Measurements from ENCODE around the gene ZBTB7C.

The ZBTB7C gene

DNA sequence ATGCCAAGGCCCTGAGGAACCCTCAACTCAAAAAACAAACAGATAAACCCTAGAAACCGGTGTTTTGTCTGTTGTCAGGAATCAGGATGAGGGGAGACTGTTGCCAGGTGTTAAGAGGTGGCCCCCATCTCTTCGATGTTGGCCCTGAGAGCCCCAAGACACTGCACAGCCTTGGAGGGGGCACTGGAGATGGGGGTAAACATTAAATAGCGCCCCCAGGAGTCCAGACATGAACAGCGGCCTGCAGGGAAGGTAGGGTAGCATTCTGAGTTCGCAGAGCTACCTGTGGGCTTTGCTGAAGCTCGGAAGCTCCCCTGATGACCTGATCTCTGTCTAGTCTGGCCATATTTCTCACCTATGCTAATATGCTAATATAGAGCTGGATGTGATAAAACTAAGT is 381.1 kb downstream of the ZBTB7C start:
- H3K4me1 ChIP-seq (ENCODE audit: control insufficient read depth, insufficient read depth, low read length): peaks cover 25% of the 10 kb centered on the region
- no peak overlapping the region for H3K4me3 ChIP-seq (ENCODE audit: low read depth, low read length)
- no peak overlapping the region for H3K27ac ChIP-seq (ENCODE audit: low read depth, low read length)
- no peak overlapping the region for H3K9ac ChIP-seq (ENCODE audit: low read length)
- no peaks in the 10 kb centered on the region for H3K9me3 ChIP-seq (ENCODE audit: control insufficient read depth, insufficient read depth, low read depth, low read length)
- H3K36me3 ChIP-seq (ENCODE audit: control insufficient read depth, insufficient read depth, low read length): no peaks in the 10 kb centered on the region
- no peaks in the 10 kb centered on the region for H3K27me3 ChIP-seq (ENCODE audit: control insufficient read depth, insufficient read depth, low read length)

DNA sequence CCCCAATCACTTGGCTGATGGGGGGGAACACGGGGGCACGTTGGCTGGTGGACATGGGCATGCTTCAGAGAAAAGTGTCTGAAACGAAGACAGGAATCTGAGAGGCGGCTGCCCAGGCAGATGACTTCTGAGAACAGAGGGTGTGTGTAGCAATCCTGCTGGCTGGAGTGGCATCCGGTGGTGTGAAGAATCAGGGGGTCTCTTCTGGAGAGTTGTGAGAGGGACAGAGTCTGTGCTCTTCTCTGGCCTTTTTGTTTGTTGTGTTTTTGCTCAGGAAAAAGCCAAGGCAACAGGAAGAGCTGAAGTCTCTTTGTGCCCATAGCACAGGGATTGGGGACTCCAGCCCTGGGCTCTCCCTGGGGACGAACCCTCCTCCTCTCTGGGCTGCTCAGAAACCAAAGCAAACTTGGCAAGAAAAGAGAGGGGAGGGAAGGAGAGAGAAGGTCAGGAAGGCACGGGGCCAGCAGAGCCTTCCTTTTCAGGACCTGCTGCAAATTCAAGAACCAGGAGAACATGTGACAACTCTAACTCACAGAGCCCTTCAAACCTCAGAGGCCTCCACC is 381.7 kb downstream of the ZBTB7C start:
- Histone ChIP-seq H3K9ac (ENCODE audit: low read length) (no peak overlapping the region), H3K9me3 (ENCODE audit: control insufficient read depth, insufficient read depth, low read depth, low read length) (no peaks in the 10 kb centered on the region), H3K27ac (ENCODE audit: low read depth, low read length) (no peak overlapping the region), H3K27me3 (ENCODE audit: control insufficient read depth, insufficient read depth, low read length) (no peaks in the 10 kb centered on the region), H3K36me3 (ENCODE audit: control insufficient read depth, insufficient read depth, low read length) (no peaks in the 10 kb centered on the region), H3K4me1 (ENCODE audit: control insufficient read depth, insufficient read depth, low read length) (peaks cover 30% of the 10 kb centered on the region), H3K4me3 (ENCODE audit: low read depth, low read length) (no peak overlapping the region)

GRCh38 chr18:48026216-48026615 is 383.0 kb downstream of the ZBTB7C start:
- no peak overlapping the region for H3K4me3 ChIP-seq (ENCODE audit: low read depth, low read length)
- no peaks in the 10 kb centered on the region for H3K27me3 ChIP-seq (ENCODE audit: control insufficient read depth, insufficient read depth, low read length)
- H3K9me3 ChIP-seq (ENCODE audit: control insufficient read depth, insufficient read depth, low read depth, low read length): no peaks in the 10 kb centered on the region
- peaks cover 33% of the 10 kb centered on the region for H3K4me1 ChIP-seq (ENCODE audit: control insufficient read depth, insufficient read depth, low read length)
- H3K9ac ChIP-seq (ENCODE audit: low read length): no peak overlapping the region
- H3K36me3 ChIP-seq (ENCODE audit: control insufficient read depth, insufficient read depth, low read length): no peaks in the 10 kb centered on the region
- no peak overlapping the region for H3K27ac ChIP-seq (ENCODE audit: low read depth, low read length)

GRCh38 chr18:48024881-48025660 is 384.1 kb downstream of the ZBTB7C start:
- no peaks in the 10 kb centered on the region for H3K27me3 ChIP-seq (ENCODE audit: control insufficient read depth, insufficient read depth, low read length)
- H3K4me1 ChIP-seq (ENCODE audit: control insufficient read depth, insufficient read depth, low read length): peaks cover 36% of the 10 kb centered on the region
- no peak overlapping the region for H3K27ac ChIP-seq (ENCODE audit: low read depth, low read length)

GRCh38 chr18:48024009-48024512 is 385.1 kb downstream of the ZBTB7C start:
- Histone ChIP-seq H3K36me3 (ENCODE audit: control insufficient read depth, insufficient read depth, low read length) (no peaks in the 10 kb centered on the region), H3K4me3 (ENCODE audit: low read depth, low read length) (no peak overlapping the region), H3K27ac (ENCODE audit: low read depth, low read length) (no peak overlapping the region), H3K9ac (ENCODE audit: low read length) (no peak overlapping the region), H3K27me3 (ENCODE audit: control insufficient read depth, insufficient read depth, low read length) (no peaks in the 10 kb centered on the region), H3K4me1 (ENCODE audit: control insufficient read depth, insufficient read depth, low read length) (peaks cover 36% of the 10 kb centered on the region), H3K9me3 (ENCODE audit: control insufficient read depth, insufficient read depth, low read depth, low read length) (no peaks in the 10 kb centered on the region)

More at GRCh38 chr18:48024881-48025660, 384.1 kb downstream of the ZBTB7C start:
- H3K36me3 ChIP-seq (ENCODE audit: control insufficient read depth, insufficient read depth, low read length): no peaks in the 10 kb centered on the region
- H3K9ac ChIP-seq (ENCODE audit: low read length): no peak overlapping the region
- no peak overlapping the region for H3K4me3 ChIP-seq (ENCODE audit: low read depth, low read length)
- no peaks in the 10 kb centered on the region for H3K9me3 ChIP-seq (ENCODE audit: control insufficient read depth, insufficient read depth, low read depth, low read length)

DNA sequence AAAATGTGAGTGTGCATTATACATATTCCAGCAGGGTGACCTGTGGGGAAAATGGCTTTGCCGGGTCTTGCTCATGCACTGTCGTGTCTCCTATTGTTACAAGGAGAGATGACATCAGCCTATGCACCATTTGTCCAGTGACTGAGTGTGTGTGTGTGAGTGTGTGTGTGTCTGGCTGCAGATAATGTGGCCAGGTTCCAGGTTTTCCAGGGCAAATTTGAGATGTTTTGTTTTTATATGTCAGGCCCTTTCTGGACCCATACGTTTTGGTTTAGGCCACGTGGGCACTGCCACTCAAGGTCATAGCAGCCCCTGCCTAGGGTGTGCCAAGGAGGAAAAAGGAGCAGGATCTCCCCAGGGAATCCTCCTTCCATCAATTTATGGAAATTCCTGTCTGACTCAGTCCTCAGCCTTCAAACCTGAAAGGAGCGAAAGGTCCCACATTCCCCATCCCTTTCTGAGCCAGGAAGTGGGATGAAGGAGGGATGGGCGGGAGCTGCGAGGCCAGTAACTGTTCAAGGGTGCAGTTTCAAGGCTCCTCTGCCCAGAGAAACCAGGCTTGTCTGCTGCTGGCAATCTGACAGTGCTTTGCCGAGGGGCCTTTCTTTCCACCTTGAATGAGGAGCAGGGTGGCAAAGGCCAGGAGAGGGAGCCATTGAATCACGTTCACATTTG is 385.7 kb downstream of the ZBTB7C start:
- H3K27me3 ChIP-seq (ENCODE audit: control insufficient read depth, insufficient read depth, low read length): no peaks in the 10 kb centered on the region
- H3K9ac ChIP-seq (ENCODE audit: low read length): no peak overlapping the region
- H3K4me3 ChIP-seq (ENCODE audit: low read depth, low read length): no peak overlapping the region
- no peaks in the 10 kb centered on the region for H3K9me3 ChIP-seq (ENCODE audit: control insufficient read depth, insufficient read depth, low read depth, low read length)
- H3K36me3 ChIP-seq (ENCODE audit: control insufficient read depth, insufficient read depth, low read length): no peaks in the 10 kb centered on the region
- peaks cover 36% of the 10 kb centered on the region for H3K4me1 ChIP-seq (ENCODE audit: control insufficient read depth, insufficient read depth, low read length)
- H3K27ac ChIP-seq (ENCODE audit: low read depth, low read length): no peak overlapping the region

DNA sequence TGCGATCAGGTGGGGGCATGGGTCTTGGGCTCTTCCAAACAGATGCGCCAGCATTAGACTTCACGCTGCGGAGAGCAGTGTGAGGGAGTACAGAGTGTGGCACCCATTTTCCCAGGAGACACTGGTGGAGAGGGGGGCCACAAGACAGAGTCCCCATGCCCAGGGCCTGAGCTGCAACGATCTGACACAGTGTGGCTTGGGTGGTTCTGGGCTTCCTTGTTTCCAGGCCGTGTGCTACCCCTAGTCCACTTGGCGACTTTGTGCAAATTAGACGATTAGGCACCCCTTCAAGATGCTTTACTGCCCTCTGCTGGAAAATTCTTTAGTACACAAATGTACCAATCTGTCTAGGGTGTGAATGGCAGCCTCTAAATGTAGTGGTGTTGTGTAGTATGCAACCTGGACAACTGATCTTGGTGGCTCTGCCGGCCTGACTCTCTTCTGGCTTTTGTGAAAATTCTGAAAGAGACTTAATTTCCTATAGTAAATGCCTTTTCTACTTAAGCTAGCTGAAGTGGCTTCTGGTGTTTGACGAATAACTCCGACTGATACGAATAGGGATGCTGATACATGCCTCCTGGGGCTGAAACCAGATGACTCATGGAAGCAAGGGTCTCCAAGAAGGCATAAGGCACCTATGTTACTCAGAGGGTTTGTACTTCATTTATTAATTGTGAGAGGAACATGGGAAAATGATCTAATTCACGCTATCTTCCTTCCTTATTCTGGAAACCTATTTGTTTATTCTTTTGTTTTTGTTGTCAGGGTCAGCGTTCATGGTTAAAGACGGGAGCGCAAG is 386.5 kb downstream of the ZBTB7C start:
- H3K36me3 ChIP-seq (ENCODE audit: control insufficient read depth, insufficient read depth, low read length): no peaks in the 10 kb centered on the region
- no peak overlapping the region for H3K27ac ChIP-seq (ENCODE audit: low read depth, low read length)
- H3K9me3 ChIP-seq (ENCODE audit: control insufficient read depth, insufficient read depth, low read depth, low read length): no peaks in the 10 kb centered on the region
- no peak overlapping the region for H3K4me3 ChIP-seq (ENCODE audit: low read depth, low read length)
- no peak overlapping the region for H3K9ac ChIP-seq (ENCODE audit: low read length)
- H3K4me1 ChIP-seq (ENCODE audit: control insufficient read depth, insufficient read depth, low read length): peaks cover 33% of the 10 kb centered on the region
- H3K27me3 ChIP-seq (ENCODE audit: control insufficient read depth, insufficient read depth, low read length): no peaks in the 10 kb centered on the region

DNA sequence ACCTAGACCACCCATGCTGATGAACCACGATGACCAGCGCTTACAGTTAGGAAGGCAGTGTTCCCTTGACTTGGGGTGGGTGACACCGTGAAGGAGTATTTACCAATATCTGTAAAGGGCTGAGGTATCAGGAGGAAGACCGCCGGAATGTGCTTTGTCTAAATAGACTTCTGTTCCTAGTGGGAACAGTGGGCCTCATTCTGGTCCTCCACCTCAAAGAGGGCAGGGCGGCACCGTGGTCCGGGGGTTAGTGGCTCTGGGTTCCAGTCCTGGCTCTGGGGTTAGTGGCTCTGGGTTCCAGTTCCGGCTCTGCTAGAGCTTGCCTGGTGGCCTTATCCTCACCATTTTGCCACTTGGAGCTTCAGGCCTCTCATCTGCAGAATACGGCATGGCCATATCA is 387.2 kb downstream of the ZBTB7C start:
- Histone ChIP-seq H3K36me3 (ENCODE audit: control insufficient read depth, insufficient read depth, low read length) (no peaks in the 10 kb centered on the region), H3K4me3 (ENCODE audit: low read depth, low read length) (no peak overlapping the region), H3K4me1 (ENCODE audit: control insufficient read depth, insufficient read depth, low read length) (peaks cover 26% of the 10 kb centered on the region), H3K27me3 (ENCODE audit: control insufficient read depth, insufficient read depth, low read length) (no peaks in the 10 kb centered on the region), H3K27ac (ENCODE audit: low read depth, low read length) (no peak overlapping the region), H3K9me3 (ENCODE audit: control insufficient read depth, insufficient read depth, low read depth, low read length) (no peaks in the 10 kb centered on the region), H3K9ac (ENCODE audit: low read length) (no peak overlapping the region)

DNA sequence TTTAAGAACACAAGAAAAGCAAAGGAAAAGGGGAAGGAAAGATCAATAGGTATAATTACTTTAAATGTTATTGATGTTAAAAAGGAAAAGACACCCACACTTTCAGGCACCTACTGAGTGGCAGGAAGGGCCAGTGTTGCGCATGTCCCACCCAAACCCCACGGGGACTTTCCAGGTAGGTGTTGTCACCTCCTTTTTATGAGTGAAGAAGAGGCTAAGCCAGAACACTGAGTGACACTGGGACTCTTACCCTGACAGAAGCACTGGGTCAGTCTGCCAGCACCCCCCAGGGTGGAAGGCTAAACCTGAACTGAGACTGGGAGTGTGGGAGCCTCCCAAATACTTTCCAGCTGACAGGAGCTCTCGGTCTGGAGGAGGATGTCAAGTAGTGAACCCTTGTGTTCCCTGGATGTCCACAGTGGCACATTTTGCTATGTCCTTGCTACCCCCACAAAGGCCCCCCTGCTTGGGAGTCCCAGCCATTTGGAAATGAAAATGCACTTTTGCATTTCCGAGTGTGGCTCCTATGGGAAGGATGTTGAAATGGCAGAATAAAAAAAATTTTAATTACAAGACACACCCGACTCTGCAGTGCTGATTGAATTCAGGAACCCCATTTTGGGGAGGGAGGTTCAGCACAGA is 387.8 kb downstream of the ZBTB7C start:
- no peak overlapping the region for H3K4me3 ChIP-seq (ENCODE audit: low read depth, low read length)
- no peak overlapping the region for H3K27ac ChIP-seq (ENCODE audit: low read depth, low read length)
- no peaks in the 10 kb centered on the region for H3K27me3 ChIP-seq (ENCODE audit: control insufficient read depth, insufficient read depth, low read length)
- H3K9me3 ChIP-seq (ENCODE audit: control insufficient read depth, insufficient read depth, low read depth, low read length): no peaks in the 10 kb centered on the region
- no peaks in the 10 kb centered on the region for H3K36me3 ChIP-seq (ENCODE audit: control insufficient read depth, insufficient read depth, low read length)
- no peak overlapping the region for H3K9ac ChIP-seq (ENCODE audit: low read length)
- H3K4me1 ChIP-seq (ENCODE audit: control insufficient read depth, insufficient read depth, low read length): peaks cover 24% of the 10 kb centered on the region

GRCh38 chr18:48020337-48021250 is 388.6 kb downstream of the ZBTB7C start:
- H3K27me3 ChIP-seq (ENCODE audit: control insufficient read depth, insufficient read depth, low read length): no peaks in the 10 kb centered on the region
- no peak overlapping the region for H3K27ac ChIP-seq (ENCODE audit: low read depth, low read length)
- peaks cover 24% of the 10 kb centered on the region for H3K4me1 ChIP-seq (ENCODE audit: control insufficient read depth, insufficient read depth, low read length)
- H3K36me3 ChIP-seq (ENCODE audit: control insufficient read depth, insufficient read depth, low read length): no peaks in the 10 kb centered on the region
- no peak overlapping the region for H3K4me3 ChIP-seq (ENCODE audit: low read depth, low read length)
- H3K9me3 ChIP-seq (ENCODE audit: control insufficient read depth, insufficient read depth, low read depth, low read length): no peaks in the 10 kb centered on the region
- no peak overlapping the region for H3K9ac ChIP-seq (ENCODE audit: low read length)
